Testis (tissue), 3 donors: ENCODE results near the gene PROSER2. TPM values are rescaled to one million over a fixed set of nuclear protein-coding genes. Genes with fewer than 3 reads are reported as not detected.

Experiments
- DNase-seq: peaks from one replicate; pipeline ENCODE4 v3.0.0-alpha.2; 2019
- H3K27ac ChIP-seq, 2 donors: fragments of 200-600 bp; sonication (generic); one replicate each; pipeline ENCODE4 v1.5.1; 2019
- H3K27me3 ChIP-seq: fragments of 200-600 bp; sonication (generic); one replicate; pipeline ENCODE4 v1.5.1; 2019
- H3K36me3 ChIP-seq: fragments of 200-600 bp; sonication (generic); one replicate; pipeline ENCODE4 v1.5.1; 2017; ENCODE audit warnings: low read depth; ENCODE audit errors: missing control alignments
- H3K4me1 ChIP-seq: fragments of 200-600 bp; sonication (generic); one replicate; pipeline ENCODE4 v1.5.1; 2019
- H3K4me3 ChIP-seq, 2 donors: fragments of 200-600 bp; sonication (generic); one replicate each; pipeline ENCODE4 v1.5.1; 2017 to 2019
- H3K9me3 ChIP-seq: fragments of 200-600 bp; sonication (generic); one replicate; pipeline ENCODE4 v1.5.1; 2017
- POLR2A ChIP-seq: fragments of 450-650 bp; IDR thresholded peaks from one replicate; pipeline ENCODE4 v1.6.1; 2017; ENCODE audit warnings: antibody characterized with exemption, mild to moderate bottlenecking, moderate library complexity
- WGBS, 2 donors: methylation state at CpG; one replicate each; pipeline ENCODE4 v1.1.5; 2018; 5-methylcytosine and 5-hydroxymethylcytosine counted together
- intact Hi-C: fragments of 100-400 bp; cut with DNase I; formaldehyde crosslinking; loops from one replicate; pipeline ENCODE4 v1.15.1; 2023; ENCODE audit warnings: low total_unique reads
- polyA plus RNA-seq: library from polyadenylated mRNA; stranded (reverse); fragments of 350-450 nt; fragmentation: Illumina TruSeq; extraction: RNeasy Lipid Tissue Mini Kit (QIAGEN cat#74804); gene quantifications from one replicate; pipeline ENCODE4 v1.2.3, GENCODE V29; 2014; ENCODE audit warnings: low read depth, low replicate concordance; ENCODE audit not compliant: insufficient read depth
- total RNA-seq, 2 donors: library from RNA; depleted of rRNA; stranded (reverse); fragments of >200 nt; gene quantifications; one replicate each; pipeline ENCODE4 v1.2.3, GENCODE V29; 2016
- TF ChIP-seq, protein P1 (sequence below), 3 experiments: fragments of 450-650 bp in 2 of 3; fragments of 200-600 bp in 1 of 3; sonication (generic) in 1 of 3; IDR thresholded peaks; one replicate each; pipeline ENCODE4 v1.5.1; 2016 to 2019; ENCODE audit warnings: antibody characterized with exemption in 3 of 3, mild to moderate bottlenecking in 2 of 3, moderate library complexity in 1 of 3

Gene PROSER2
- total and polyA plus RNA-seq, 3 donors from 2014 or later: 7.8 to 21.4 (median 15.6) TPM

DNA sequence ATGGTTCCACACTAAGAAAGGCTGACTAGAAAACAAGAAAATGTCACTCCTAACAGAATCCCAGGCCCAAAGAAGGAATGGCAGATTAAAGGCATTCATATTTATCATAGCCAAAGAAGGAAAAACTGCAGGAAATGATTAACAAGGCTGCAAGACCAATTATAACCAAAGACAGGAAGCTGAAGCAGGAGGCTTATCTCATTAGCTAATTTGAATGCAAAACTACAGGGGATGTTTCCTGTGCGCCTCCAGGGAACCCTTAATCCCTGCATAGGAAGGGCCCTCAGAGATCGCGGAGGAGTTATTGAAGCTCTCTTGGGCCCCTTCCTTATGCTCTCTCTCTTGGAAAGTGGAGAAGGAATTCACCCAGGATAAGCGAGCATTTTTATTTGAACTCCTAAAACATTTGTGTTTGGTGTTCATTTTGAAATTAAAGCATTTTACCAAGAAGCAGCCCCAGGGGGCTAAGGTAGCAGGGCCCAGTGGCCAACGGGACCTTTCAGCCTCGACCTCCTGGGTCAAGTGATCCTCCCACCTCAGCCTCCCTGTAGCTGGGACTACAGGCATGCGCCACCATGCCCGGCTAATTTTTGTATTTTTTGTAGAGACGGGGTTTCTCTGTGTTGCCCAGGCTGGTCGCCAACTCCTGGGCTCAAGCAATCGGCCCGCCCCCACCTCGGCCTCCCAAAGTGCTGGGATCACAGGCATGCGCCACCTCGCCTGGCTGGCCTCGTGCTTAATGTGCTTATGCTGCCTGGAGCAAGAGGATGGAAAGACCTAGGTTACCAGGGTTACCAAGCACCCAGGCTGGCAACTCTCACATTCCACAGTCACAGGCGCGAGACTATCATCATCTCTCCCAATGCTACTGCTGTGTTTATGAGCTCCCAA is 24.1 kb upstream of the PROSER2 start:
- no peaks in the 10 kb centered on the region for H3K4me1 ChIP-seq
- H3K4me3 ChIP-seq: no peak overlapping the region
- no peak for TF ChIP-seq POLR2A
- TF ChIP-seq, protein P1, sequence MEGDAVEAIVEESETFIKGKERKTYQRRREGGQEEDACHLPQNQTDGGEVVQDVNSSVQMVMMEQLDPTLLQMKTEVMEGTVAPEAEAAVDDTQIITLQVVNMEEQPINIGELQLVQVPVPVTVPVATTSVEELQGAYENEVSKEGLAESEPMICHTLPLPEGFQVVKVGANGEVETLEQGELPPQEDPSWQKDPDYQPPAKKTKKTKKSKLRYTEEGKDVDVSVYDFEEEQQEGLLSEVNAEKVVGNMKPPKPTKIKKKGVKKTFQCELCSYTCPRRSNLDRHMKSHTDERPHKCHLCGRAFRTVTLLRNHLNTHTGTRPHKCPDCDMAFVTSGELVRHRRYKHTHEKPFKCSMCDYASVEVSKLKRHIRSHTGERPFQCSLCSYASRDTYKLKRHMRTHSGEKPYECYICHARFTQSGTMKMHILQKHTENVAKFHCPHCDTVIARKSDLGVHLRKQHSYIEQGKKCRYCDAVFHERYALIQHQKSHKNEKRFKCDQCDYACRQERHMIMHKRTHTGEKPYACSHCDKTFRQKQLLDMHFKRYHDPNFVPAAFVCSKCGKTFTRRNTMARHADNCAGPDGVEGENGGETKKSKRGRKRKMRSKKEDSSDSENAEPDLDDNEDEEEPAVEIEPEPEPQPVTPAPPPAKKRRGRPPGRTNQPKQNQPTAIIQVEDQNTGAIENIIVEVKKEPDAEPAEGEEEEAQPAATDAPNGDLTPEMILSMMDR (IDR thresholded peaks at IDR 0.05): no peak
- intact Hi-C loops: no loop called here
- H3K27me3 ChIP-seq: no peaks in the 10 kb centered on the region
- WGBS, 2 donors: 83 to 85% methylated on average over 14 to 18 of the region's 18 CpGs
- no peaks in the 10 kb centered on the region for H3K36me3 ChIP-seq
- H3K27ac ChIP-seq: no peak overlapping the region
- H3K9me3 ChIP-seq: no peaks in the 10 kb centered on the region
- no peak for DNase-seq

DNA sequence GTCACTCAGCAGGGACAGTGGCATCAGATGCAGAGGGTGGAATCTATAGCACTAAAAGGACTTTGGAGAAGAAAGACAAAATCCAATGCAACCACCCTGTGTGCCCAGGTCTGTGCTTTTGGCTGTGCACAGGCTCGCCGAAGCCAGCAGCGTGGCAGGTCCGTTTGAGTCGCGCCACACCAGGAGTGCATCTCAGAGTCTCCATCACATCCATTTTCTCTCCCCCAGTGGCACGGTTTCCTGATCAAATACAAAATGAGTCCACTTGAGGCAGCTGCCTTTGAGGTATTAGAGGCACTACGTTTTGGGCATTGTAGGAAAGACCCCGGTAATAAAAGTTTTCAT is 23.4 kb upstream of the PROSER2 start:
- Histone ChIP-seq H3K4me3 (no peak overlapping the region), H3K9me3 (no peaks in the 10 kb centered on the region), H3K36me3 (no peaks in the 10 kb centered on the region), H3K27ac (no peak overlapping the region), H3K4me1 (no peaks in the 10 kb centered on the region), H3K27me3 (no peaks in the 10 kb centered on the region)
- intact Hi-C loops: no loop called here
- no peak for DNase-seq
- 93 to 95% methylated on average over 9 of the region's 9 CpGs for WGBS, 2 donors
- TF ChIP-seq, protein P1 (IDR thresholded peaks at IDR 0.05): no peak
- no peak for TF ChIP-seq POLR2A

DNA sequence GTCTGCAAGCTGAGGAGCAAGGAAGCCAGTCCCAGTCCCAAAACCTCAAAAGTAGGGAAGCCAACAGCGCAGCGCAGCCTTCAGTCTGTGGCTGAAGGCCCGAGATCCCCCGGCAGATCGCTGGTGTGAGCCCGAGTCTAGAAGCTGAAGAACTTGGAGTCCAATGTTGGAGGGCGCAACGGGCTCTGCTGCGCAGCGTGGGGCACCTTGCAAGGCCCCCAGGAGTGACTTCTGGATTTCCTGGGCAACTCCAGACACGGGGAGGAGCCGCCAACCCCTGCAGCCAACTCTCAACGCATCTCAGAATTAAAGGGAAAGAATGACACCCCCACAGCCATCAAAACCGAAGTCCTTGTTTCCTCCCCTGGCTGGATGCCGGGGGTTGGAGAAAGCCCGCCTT is 18.8 kb upstream of the PROSER2 start:
- no peak for DNase-seq
- intact Hi-C loops: no loop called here

DNA sequence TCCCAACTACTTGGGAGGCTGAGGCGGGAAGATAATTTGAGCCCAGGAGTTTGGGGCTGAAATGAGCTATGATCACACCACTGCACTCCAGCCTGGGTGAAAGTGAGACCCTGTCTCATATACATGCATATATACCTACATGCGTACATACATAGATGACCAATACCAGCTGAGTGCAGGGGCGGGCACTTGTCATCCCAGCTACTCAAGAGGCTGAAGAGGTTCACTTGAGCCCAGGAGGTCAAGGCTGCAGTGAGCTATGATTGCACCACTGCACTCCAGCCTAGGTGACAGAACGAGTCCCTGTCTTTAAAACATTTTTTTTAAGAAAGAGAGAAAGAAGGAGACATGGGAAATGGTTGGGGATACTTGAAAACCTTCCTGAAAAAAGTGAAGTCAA is 17.4 kb upstream of the PROSER2 start:
- no peak overlapping the region for H3K27ac ChIP-seq
- H3K4me1 ChIP-seq: no peaks in the 10 kb centered on the region
- H3K27me3 ChIP-seq: no peaks in the 10 kb centered on the region
- H3K4me3 ChIP-seq: no peak overlapping the region
- H3K36me3 ChIP-seq: no peaks in the 10 kb centered on the region
- 78 to 89% methylated on average over 4 of the region's 4 CpGs for WGBS, 2 donors
- no peaks in the 10 kb centered on the region for H3K9me3 ChIP-seq
- no peak for TF ChIP-seq POLR2A
- TF ChIP-seq, protein P1 (IDR thresholded peaks at IDR 0.05): no peak
- intact Hi-C loops: no loop called here
- no peak for DNase-seq

More for the DNA sequence above, 18.8 kb upstream of the PROSER2 start:
- no peaks in the 10 kb centered on the region for H3K36me3 ChIP-seq
- H3K27me3 ChIP-seq: no peaks in the 10 kb centered on the region
- TF ChIP-seq POLR2A: no peak
- TF ChIP-seq, protein P1 (IDR thresholded peaks at IDR 0.05): no peak
- H3K4me3 ChIP-seq: no peak overlapping the region
- no peaks in the 10 kb centered on the region for H3K4me1 ChIP-seq
- WGBS, 2 donors: 69 to 81% methylated on average over 12 to 16 of the region's 16 CpGs
- no peaks in the 10 kb centered on the region for H3K9me3 ChIP-seq
- H3K27ac ChIP-seq: no peak overlapping the region

DNA sequence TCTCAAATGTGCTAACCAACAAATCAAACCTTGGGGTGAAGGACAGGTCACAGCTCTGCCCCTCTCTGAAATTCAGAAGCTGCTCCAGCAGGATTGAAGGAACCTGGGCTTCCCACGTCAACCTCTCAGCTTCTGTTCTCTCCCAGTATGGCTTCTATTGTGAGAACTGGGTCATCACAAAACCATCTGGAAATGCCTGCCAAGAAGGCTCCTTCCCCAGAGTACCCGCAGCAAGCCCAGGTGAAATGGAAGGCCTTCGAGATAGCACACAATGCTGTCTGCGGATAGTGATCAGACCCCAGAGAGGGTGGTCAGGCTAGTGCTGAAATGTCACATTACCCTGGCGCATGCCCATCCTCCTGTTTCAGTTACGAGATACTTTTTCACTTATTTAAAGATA is 16.4 kb upstream of the PROSER2 start:
- WGBS, 2 donors: 67 to 75% methylated on average over 6 of the region's 6 CpGs
- Histone ChIP-seq H3K36me3 (no peaks in the 10 kb centered on the region), H3K9me3 (no peaks in the 10 kb centered on the region), H3K4me1 (no peaks in the 10 kb centered on the region), H3K4me3 (no peak overlapping the region), H3K27me3 (no peaks in the 10 kb centered on the region), H3K27ac (no peak overlapping the region)
- no peak for DNase-seq
- no peak for TF ChIP-seq POLR2A
- TF ChIP-seq, protein P1 (IDR thresholded peaks at IDR 0.05): no peak
- intact Hi-C loops: no loop called here
